Chondrocyte (in vitro differentiated cells): ENCODE data around the gene CTDNEP1. TPM values are rescaled to one million over a fixed set of nuclear protein-coding genes. Genes with fewer than 3 reads are reported as not detected.
A peak's percentile ranks its signal among the peaks of the same experiment; 100 is the strongest.

Source experiments
- DNase-seq: peaks from one replicate; pipeline ENCODE4 v3.0.0; 2021; ENCODE audit warnings: mixed read lengths, low spot score
- H3K27ac Mint-ChIP-seq: one replicate; pipeline ENCODE4 v1.8.0; 2021; ENCODE audit warnings: mild to moderate bottlenecking, moderate library complexity, mixed read lengths; ENCODE audit not compliant: unreplicated experiment
- H3K27me3 Mint-ChIP-seq: 2 replicates; pipeline ENCODE4 v1.8.0; 2021; ENCODE audit warnings: low read depth, mixed read lengths
- H3K36me3 Mint-ChIP-seq: 2 replicates; pipeline ENCODE4 v1.8.0; 2021; ENCODE audit warnings: low read depth, mixed read lengths
- H3K4me1 Mint-ChIP-seq: 2 replicates; pipeline ENCODE4 v1.8.0; 2021; ENCODE audit warnings: low read depth, mild to moderate bottlenecking, mixed read lengths
- H3K4me3 Mint-ChIP-seq: one replicate; pipeline ENCODE4 v1.8.0; 2021; ENCODE audit warnings: mild to moderate bottlenecking, moderate library complexity, mixed read lengths; ENCODE audit not compliant: unreplicated experiment
- H3K9me3 Mint-ChIP-seq: 2 replicates; pipeline ENCODE4 v1.8.0; 2021; ENCODE audit warnings: low read depth, mixed read lengths
- total RNA-seq: library from RNA; stranded (reverse); gene quantifications from 3 replicates; pipeline ENCODE4 v1.2.1, GENCODE V29; 2021
- TF ChIP-seq, protein P1 (sequence below): fragments of 200-600 bp; sonication (generic); IDR thresholded peaks from 2 replicates; pipeline ENCODE4 v1.5.0; 2021; ENCODE audit warnings: antibody characterized with exemption, mild to moderate bottlenecking, moderate library complexity

CTDNEP1 gene
- total RNA-seq, 1 donor from 2014 or later, result 105 TPM

DNA sequence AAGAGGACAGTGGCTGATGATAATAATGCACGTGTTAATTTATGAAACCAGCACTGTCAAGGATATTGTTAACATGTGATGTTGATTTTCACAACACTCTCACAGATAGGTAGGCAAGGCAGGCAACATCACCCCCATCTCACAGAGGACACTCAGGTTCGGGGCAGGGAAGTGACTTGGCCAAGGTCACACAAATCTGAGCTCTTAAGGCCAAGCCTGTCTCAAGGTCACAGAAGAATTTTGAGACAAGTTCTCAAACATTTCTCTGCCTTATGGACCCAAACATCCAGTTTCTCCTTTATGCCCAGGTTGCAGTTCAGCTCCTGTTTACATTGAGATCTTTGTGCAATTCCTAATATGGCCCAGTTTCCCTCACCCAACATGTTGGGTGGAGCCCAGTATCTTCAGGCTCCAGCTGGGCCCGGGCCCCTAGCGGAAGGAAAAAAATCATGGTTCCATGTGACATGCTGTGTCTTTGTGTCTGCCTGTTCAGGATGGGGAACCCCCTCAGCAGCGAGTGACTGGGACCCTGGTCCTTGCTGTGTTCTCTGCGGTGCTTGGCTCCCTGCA is 31.3 kb upstream of the CTDNEP1 start:
- H3K27me3 Mint-ChIP-seq, result peaks cover 20% of the 10 kb centered on the region
- TF ChIP-seq, protein P1, sequence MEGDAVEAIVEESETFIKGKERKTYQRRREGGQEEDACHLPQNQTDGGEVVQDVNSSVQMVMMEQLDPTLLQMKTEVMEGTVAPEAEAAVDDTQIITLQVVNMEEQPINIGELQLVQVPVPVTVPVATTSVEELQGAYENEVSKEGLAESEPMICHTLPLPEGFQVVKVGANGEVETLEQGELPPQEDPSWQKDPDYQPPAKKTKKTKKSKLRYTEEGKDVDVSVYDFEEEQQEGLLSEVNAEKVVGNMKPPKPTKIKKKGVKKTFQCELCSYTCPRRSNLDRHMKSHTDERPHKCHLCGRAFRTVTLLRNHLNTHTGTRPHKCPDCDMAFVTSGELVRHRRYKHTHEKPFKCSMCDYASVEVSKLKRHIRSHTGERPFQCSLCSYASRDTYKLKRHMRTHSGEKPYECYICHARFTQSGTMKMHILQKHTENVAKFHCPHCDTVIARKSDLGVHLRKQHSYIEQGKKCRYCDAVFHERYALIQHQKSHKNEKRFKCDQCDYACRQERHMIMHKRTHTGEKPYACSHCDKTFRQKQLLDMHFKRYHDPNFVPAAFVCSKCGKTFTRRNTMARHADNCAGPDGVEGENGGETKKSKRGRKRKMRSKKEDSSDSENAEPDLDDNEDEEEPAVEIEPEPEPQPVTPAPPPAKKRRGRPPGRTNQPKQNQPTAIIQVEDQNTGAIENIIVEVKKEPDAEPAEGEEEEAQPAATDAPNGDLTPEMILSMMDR, result no peak
- H3K4me3 Mint-ChIP-seq, result peak overlapping the region; percentile 25
- no peaks in the 10 kb centered on the region for H3K9me3 Mint-ChIP-seq
- H3K36me3 Mint-ChIP-seq, result no peaks in the 10 kb centered on the region
- peaks cover 17% of the 10 kb centered on the region for H3K4me1 Mint-ChIP-seq
- no peak overlapping the region for H3K27ac Mint-ChIP-seq
- DNase-seq, result no peak

DNA sequence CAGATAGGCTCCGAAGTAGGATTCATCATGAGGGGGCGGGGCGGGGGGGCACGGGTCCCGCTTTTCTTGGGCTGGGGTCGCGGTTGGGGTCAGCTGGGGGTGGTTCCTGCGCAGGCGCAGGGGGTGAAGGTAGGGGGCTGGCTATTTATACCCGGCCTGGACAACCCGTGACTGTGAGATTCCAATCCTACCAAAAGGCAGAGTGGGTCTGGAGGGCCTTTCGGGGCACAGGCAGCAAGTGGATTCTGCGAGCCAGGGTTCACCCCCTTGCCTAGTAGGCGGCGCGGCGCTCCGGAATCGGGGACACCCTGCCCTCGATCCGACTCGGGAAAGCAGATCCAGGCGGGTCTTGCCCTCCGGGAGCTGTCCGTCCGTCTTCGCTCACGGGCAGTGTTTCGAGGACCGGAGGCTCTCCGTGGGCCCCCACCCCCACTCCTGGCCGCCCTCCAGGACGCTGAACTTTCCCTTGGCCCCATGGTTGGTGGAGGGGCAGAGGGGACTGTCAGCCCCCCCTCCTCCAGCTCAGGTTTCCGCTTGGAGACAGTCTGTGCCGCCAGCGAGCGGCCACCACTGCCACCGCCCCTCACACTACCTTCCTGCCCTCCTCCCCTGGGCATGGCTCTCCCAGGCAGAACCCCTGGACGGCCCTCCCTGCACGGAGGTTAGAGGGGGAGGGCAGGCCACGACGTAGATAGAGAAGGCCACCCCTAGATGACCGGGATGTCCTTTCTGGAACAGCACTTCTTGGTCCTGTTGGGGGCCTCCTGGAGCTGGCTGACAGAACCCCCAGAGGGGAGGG is 30.6 kb upstream of the CTDNEP1 start:
- Mint-ChIP-seq H3K27me3 (peaks cover 13% of the 10 kb centered on the region), H3K4me3 (peak overlapping the region; percentile 75), H3K36me3 (no peaks in the 10 kb centered on the region), H3K4me1 (peaks cover 17% of the 10 kb centered on the region), H3K27ac (no peak overlapping the region), H3K9me3 (no peaks in the 10 kb centered on the region)
- TF ChIP-seq, protein P1, result no peak
- DNase-seq, result no peak

GRCh38 chr17:7281074-7281952 is 29.8 kb upstream of the CTDNEP1 start, which contains the start of gene SLC2A4:
SLC2A4 (plus strand) TSS chr17:7281718; CDS start chr17:7281935, 217 bp downstream.
- Mint-ChIP-seq H3K4me1 (peaks cover 17% of the 10 kb centered on the region), H3K4me3 (peak within 1 kb of the TSS; percentile 75), H3K9me3 (no peaks in the 10 kb centered on the region), H3K36me3 (no peaks in the 10 kb centered on the region), H3K27ac (peak within 1 kb of the TSS; percentile 89), H3K27me3 (peaks cover 7% of the 10 kb centered on the region)
- TF ChIP-seq, protein P1, result no peak
- no peak for DNase-seq

- peaks cover 17% of the 10 kb centered on the region for H3K4me1 Mint-ChIP-seq
- DNase-seq, result no peak
Observed at GRCh38 chr17:7280519-7281073, 29.1 kb upstream of the CTDNEP1 start.

More at GRCh38 chr17:7280519-7281073, 29.1 kb upstream of the CTDNEP1 start:
- H3K36me3 Mint-ChIP-seq, result no peaks in the 10 kb centered on the region
- no peaks in the 10 kb centered on the region for H3K9me3 Mint-ChIP-seq
- peak overlapping the region; percentile 89 for H3K27ac Mint-ChIP-seq
- peak overlapping the region; percentile 75 for H3K4me3 Mint-ChIP-seq
- TF ChIP-seq, protein P1, result peak; percentile 90
- peaks cover under 1% of the 10 kb centered on the region for H3K27me3 Mint-ChIP-seq
